Measurements from ENCODE around the gene SETD1A. TPM values are rescaled to one million over a fixed set of nuclear protein-coding genes. Genes with fewer than 3 reads are reported as not detected.

The SETD1A gene
- total and polyA plus RNA-seq, 2 of the 4 experiments (the other 2 are of a cell fraction), result 0.54 to 5.8 TPM

- Histone ChIP-seq H3K9ac (ENCODE audit: low read depth, low read length) (no peak overlapping the region), H3K14ac (replicated peaks; ENCODE audit: low read depth, low read length) (peak overlapping the region; percentile 55; the same call in 1 of the 2 replicates), H4K20me1 (ENCODE audit: insufficient read depth, low read length) (no peaks in the 10 kb centered on the region), H2AK9ac (replicated peaks; ENCODE audit: low read depth, low read length, poor library complexity) (peak overlapping the region; percentile 56), H2BK5ac (ENCODE audit: low read depth, low read length, poor library complexity, severe bottlenecking) (peak overlapping the region; percentile 16), H3K18ac (ENCODE audit: low read depth, low read length) (0 out of 2 replicates have a peak overlapping the region, but pooled peaks have one; percentile 37), H3K79me1 (ENCODE audit: low read depth in 1 of 2, low read length in 2 of 2) (peaks cover 4 to 43% of the 10 kb centered on the region in 2 experiments; a peak in 3 of 4 replicates), H3K9me3 (ENCODE audit: control insufficient read depth, insufficient read depth, low read length) (no peaks in the 10 kb centered on the region), H4K91ac (ENCODE audit: insufficient read depth, low read depth, low read length) (peak overlapping the region; percentile 76; the same call in 1 of the 2 replicates), H3K4me1 (ENCODE audit: control insufficient read depth, insufficient read depth, low read length) (peaks cover 32% of the 10 kb centered on the region), H3K56ac (ENCODE audit: extremely low read depth, insufficient read depth, low read length) (no peak overlapping the region), H3K36me3 (ENCODE audit: control insufficient read depth, insufficient read depth, low read length) (no peaks in the 10 kb centered on the region), H2BK20ac (ENCODE audit: low read depth, low read length) (peak overlapping the region; percentile 60), H3K4ac (ENCODE audit: low read depth, low read length) (peak overlapping the region; percentile 90), H2AFZ (replicated peaks; ENCODE audit: low read length, poor library complexity) (no peak overlapping the region), H3K27ac (ENCODE audit: insufficient read depth, low read length) (no peak overlapping the region; the same call in 1 of the 2 replicates), H3K4me2 (ENCODE audit: low read depth, low read length) (peak overlapping the region; percentile 66; the same call in 1 of the 2 replicates), H2AK5ac (ENCODE audit: low read depth, low read length) (peak overlapping the region; percentile 94), H4K8ac (ENCODE audit: low read depth in 2 of 2, low read length in 2 of 2) (peak overlapping the region; percentile 50 to 64; a peak in 3 of 4 replicates), H2BK120ac (ENCODE audit: low read depth, low read length) (peak overlapping the region; percentile 64), H3K23ac (ENCODE audit: low read depth, low read length) (peak overlapping the region; percentile 18; the same call in 1 of the 2 replicates), H3K9me1 (ENCODE audit: insufficient read depth, low read length) (0 out of 2 replicates have a peak, but pooled peaks cover 5% of the 10 kb centered on the region), H2BK15ac (ENCODE audit: low read depth, low read length) (peak overlapping the region; percentile 70; the same call in 1 of the 3 replicates), H4K5ac (ENCODE audit: low read depth, low read length) (peak overlapping the region; percentile 70; the same call in 1 of the 2 replicates), H3K4me3 (ENCODE audit: insufficient read depth, low read depth, low read length) (no peak overlapping the region), H3K27me3 (ENCODE audit: control insufficient read depth, insufficient read depth, low read length) (peaks cover 7% of the 10 kb centered on the region)
- ChIA-PET CTCF (no interaction called here), POLR2A (ENCODE audit: unreplicated experiment) (interaction anchor here (0.6 kb wide), 2 partner anchors 37 to 85 kb away, joined by 3 read pairs; partner anchors contain the start of gene FBXL19)
- intact Hi-C loops (cut with micrococcal nuclease) (no loop called here), dilution Hi-C loops (cut with HindIII; ENCODE audit: low sequenced_read_pairs, unreplicated experiment) (no loop called here), in situ Hi-C loops (cut with MboI; ENCODE audit: low sequenced_read_pairs) (no loop called here)
- WGBS, 2 experiments (ENCODE audit: extremely low coverage in 2 of 2, insufficient read length in 1 of 2), result no CpG with 5 or more reads among the region's 5 CpGs
- no peak for ATAC-seq (ENCODE audit: low read depth)
- TF ChIP-seq MAZ (IDR thresholded peaks at IDR 0.05; ENCODE audit: borderline replicate concordance, low read depth, low read length) (no peak), RCOR1 (IDR thresholded peaks at IDR 0.05; ENCODE audit: insufficient replicate concordance, low read length) (no peak), FOS (IDR thresholded peaks at IDR 0.05; ENCODE audit: low read depth, low read length) (no peak)
- no TSS peak for BruUV-seq (replicated peaks)
- no peak for DNase-seq
Observed at GRCh38 chr16:31008551-31008950, 51.0 kb downstream of the SETD1A start.

Measured in IMR-90 (cell line).